Measurements from ENCODE around the gene CC2D1A.

DNA sequence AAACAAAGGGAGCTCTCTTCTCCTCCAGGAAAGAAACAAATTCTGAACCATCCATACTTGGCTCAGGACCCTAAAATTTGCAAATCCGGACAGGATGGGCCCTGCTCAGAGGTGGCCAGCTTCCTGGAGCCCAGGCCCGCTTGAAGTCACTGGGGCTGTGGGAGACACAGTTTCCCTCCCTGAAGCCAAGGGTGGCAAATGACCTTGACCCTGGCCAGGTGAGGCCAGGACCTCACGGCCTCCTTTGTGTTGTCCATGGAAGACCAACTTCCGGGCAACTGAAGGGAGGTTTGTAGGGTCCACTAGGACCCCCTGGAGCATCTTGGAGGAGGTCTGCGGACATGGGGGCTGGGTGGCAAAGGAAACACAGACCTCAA is 23.6 kb upstream of the CC2D1A start:
- TF ChIP-seq, protein P1, sequence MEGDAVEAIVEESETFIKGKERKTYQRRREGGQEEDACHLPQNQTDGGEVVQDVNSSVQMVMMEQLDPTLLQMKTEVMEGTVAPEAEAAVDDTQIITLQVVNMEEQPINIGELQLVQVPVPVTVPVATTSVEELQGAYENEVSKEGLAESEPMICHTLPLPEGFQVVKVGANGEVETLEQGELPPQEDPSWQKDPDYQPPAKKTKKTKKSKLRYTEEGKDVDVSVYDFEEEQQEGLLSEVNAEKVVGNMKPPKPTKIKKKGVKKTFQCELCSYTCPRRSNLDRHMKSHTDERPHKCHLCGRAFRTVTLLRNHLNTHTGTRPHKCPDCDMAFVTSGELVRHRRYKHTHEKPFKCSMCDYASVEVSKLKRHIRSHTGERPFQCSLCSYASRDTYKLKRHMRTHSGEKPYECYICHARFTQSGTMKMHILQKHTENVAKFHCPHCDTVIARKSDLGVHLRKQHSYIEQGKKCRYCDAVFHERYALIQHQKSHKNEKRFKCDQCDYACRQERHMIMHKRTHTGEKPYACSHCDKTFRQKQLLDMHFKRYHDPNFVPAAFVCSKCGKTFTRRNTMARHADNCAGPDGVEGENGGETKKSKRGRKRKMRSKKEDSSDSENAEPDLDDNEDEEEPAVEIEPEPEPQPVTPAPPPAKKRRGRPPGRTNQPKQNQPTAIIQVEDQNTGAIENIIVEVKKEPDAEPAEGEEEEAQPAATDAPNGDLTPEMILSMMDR (IDR thresholded peaks at IDR 0.05) = no peak
- no peak for TF ChIP-seq POLR2A (IDR thresholded peaks at IDR 0.05)
- TF ChIP-seq POLR2AphosphoS5 (IDR thresholded peaks at IDR 0.05) = no peak
- TF ChIP-seq EP300 (IDR thresholded peaks at IDR 0.05; ENCODE audit: low read depth) = no peak
